GM06990 (cell line): Measurements from ENCODE around the gene NSD2.

ENCODE experiments used
- DNase-seq: peaks from one replicate; pipeline ENCODE4 v3.0.0-alpha.2; 2011; ENCODE audit not compliant: insufficient read length; ENCODE audit errors: extremely low read depth
- H3K27me3 ChIP-seq: replicated peaks from 2 replicates; pipeline ENCODE4 v1.6.0; 2011; ENCODE audit warnings: low read length; ENCODE audit not compliant: control insufficient read depth, insufficient read depth
- H3K36me3 ChIP-seq: 2 replicates; pipeline ENCODE4 v1.5.1; 2011; ENCODE audit warnings: low read length; ENCODE audit not compliant: control insufficient read depth, insufficient read depth
- H3K4me3 ChIP-seq: replicated peaks from 2 replicates; pipeline ENCODE4 v1.5.1; 2011; ENCODE audit warnings: low read depth, mild to moderate bottlenecking, control low read depth, low read length
- TF ChIP-seq, protein P1 (sequence below): IDR thresholded peaks from 2 replicates; pipeline ENCODE4 v1.5.1; 2011; ENCODE audit warnings: low read length, control low read depth, mild to moderate bottlenecking, inconsistent platforms; ENCODE audit not compliant: insufficient read depth, poor library complexity, severe bottlenecking

The NSD2 gene

DNA sequence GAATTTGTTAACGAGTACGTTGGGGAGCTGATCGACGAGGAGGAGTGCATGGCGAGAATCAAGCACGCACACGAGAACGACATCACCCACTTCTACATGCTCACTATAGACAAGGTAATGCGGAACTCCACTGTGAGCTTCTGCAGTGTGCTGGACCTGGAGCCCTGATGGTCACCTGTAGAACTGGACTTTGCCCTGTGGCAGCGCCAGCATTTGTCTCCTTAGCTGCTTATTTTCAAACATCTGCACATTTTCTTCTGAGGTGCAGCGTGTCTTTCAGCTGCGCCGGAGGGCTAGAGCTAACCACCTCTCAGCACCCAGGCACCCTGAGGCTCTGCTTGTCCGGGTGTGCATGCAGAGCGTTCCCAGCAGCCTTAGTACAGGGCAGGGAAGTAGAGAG, 89.8 kb downstream of the NSD2 start:
- TF ChIP-seq, protein P1, sequence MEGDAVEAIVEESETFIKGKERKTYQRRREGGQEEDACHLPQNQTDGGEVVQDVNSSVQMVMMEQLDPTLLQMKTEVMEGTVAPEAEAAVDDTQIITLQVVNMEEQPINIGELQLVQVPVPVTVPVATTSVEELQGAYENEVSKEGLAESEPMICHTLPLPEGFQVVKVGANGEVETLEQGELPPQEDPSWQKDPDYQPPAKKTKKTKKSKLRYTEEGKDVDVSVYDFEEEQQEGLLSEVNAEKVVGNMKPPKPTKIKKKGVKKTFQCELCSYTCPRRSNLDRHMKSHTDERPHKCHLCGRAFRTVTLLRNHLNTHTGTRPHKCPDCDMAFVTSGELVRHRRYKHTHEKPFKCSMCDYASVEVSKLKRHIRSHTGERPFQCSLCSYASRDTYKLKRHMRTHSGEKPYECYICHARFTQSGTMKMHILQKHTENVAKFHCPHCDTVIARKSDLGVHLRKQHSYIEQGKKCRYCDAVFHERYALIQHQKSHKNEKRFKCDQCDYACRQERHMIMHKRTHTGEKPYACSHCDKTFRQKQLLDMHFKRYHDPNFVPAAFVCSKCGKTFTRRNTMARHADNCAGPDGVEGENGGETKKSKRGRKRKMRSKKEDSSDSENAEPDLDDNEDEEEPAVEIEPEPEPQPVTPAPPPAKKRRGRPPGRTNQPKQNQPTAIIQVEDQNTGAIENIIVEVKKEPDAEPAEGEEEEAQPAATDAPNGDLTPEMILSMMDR: no peak
- peaks cover 49% of the 10 kb centered on the region for H3K36me3 ChIP-seq
- H3K27me3 ChIP-seq: no peaks in the 10 kb centered on the region
- no peak overlapping the region for H3K4me3 ChIP-seq
- DNase-seq: no peak

DNA sequence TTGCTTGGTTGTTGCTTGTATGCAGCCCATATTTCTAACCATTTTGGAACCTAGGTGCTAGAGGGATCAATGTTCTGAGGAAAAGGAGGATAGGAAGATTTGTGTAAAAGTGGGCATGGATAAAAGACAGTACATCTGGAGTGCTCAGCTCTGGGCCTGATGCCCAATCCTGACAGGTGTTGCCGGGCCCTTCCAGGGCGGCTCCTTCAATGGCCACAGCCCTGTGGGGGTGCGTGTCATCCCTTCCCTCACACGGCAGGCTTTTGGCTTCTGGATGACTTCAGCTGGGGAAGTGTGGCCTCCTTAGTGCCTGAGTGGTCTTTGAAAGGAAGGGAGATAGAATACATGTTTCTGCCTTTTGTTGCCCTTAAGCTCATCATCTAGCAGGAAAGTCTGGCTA, 90.4 kb downstream of the NSD2 start:
- no peak overlapping the region for H3K4me3 ChIP-seq
- H3K27me3 ChIP-seq: no peaks in the 10 kb centered on the region
- no peak for DNase-seq
- H3K36me3 ChIP-seq: peaks cover 46% of the 10 kb centered on the region
- TF ChIP-seq, protein P1: no peak

DNA sequence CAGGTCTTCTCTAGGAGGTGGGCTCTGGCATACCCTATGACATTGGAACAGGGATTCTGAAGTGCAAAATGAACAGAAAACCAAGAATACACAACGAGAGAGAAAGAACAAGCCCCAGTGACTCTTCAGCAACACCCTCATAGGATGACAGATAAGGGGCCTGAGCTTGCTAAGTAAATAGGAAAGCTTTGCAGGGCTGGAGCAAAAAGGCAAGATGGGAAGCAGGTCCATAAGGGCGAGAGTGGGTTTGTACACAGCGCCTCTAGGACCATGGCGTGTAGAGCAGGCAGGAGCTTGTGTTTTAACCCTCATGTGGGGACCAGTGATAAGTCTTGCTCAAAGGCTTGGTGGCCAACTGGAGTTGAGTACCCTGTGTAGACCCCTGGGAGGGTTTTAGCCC, 91.8 kb downstream of the NSD2 start:
- TF ChIP-seq, protein P1: no peak
- H3K4me3 ChIP-seq: no peak overlapping the region
- no peaks in the 10 kb centered on the region for H3K27me3 ChIP-seq
- peaks cover 46% of the 10 kb centered on the region for H3K36me3 ChIP-seq
- DNase-seq: no peak

DNA sequence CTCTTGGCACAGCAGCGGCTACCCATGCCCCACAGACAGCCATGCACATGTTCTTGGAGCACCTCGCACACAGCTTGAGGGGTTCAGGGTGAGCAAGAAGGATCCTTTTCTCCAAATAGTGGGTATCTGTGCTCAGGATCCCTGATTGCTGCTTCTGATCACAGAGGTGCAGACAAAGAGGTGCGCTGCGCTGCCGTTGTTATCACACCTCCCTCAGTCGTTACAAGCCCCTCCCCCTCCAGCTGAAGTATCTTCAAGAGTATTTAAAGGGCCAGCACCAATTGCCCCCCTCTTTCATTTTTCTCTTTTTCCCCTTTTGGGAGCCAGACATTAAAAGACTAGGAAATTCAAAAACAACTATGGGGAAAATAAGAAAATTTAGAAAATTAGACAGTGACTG, 93.2 kb downstream of the NSD2 start:
- no peak for DNase-seq
- Histone ChIP-seq H3K27me3 (no peaks in the 10 kb centered on the region), H3K4me3 (no peak overlapping the region), H3K36me3 (peaks cover 39% of the 10 kb centered on the region)
- TF ChIP-seq, protein P1: no peak

DNA sequence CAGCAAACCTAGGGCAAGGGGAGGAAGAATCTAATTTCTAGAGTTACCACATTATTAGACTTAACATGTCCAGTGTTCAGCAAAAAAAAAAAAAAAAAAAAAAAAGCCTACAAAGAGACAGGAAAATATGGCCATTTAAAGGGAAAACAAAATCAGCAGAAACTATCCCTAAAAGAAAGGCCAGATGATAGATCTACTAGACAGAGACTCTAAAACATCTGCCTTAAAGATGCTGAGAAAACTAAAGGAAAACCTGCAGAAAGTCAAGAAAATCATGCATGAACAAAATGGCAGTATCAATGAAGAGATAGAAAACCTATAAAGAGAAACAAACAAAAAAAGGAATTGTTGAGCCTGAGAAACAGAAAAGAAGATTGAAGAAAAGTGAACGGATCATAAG, 93.8 kb downstream of the NSD2 start:
- H3K36me3 ChIP-seq: peaks cover 36% of the 10 kb centered on the region

More for the DNA sequence above, 93.8 kb downstream of the NSD2 start:
- Histone ChIP-seq H3K4me3 (no peak overlapping the region), H3K27me3 (no peaks in the 10 kb centered on the region)
- TF ChIP-seq, protein P1: no peak
- DNase-seq: no peak
